ENCODE results near the gene WWOX. TPM values are rescaled to one million over a fixed set of nuclear protein-coding genes. Genes with fewer than 3 reads are reported as not detected.

The WWOX gene
- polyA plus RNA-seq, 1 donor from 2014 or later, result 25.6 TPM

DNA sequence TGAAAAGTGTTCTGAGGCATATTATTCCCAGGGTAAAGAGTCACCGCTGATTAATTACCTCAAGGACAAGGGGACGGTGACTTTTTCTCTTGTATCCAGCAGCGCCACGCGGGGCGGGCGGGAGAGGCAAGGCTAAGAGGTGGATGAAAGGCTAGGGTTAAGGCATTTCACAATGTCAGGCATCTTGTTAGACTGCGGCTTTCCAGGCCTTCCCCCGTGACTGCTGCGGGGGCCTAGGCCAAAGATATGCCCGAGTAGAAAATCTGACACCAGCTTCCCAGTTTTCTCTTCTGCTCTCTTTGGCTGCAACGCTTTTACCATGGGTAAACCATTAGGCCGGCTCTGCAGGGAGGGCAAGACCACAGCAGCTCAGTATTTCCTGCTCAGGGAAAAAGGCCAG is 802.9 kb downstream of the WWOX start:
- Histone ChIP-seq H3K36me3 (ENCODE audit: insufficient read depth, low read length) (no peaks in the 10 kb centered on the region), H3K4me2 (ENCODE audit: low read length) (no peak overlapping the region), H2AFZ (ENCODE audit: low read depth, low read length) (no peak overlapping the region), H3K27ac (ENCODE audit: low read length) (no peak overlapping the region), H3K79me2 (replicated peaks; ENCODE audit: insufficient read depth, low read length) (no peaks in the 10 kb centered on the region), H3K4me3 (ENCODE audit: low read length) (no peak overlapping the region), H3K9me2 (ENCODE audit: insufficient read depth, low read length) (no peaks in the 10 kb centered on the region), H3K27me3 (ENCODE audit: insufficient read depth, low read depth, low read length) (no peaks in the 10 kb centered on the region), H3F3A (ENCODE audit: insufficient read depth, low read length, poor library complexity, severe bottlenecking) (no peaks in the 10 kb centered on the region), H3K9ac (ENCODE audit: low read length) (no peak overlapping the region), H4K20me1 (ENCODE audit: insufficient read depth) (no peaks in the 10 kb centered on the region), H3K9me3 (ENCODE audit: low read length) (no peaks in the 10 kb centered on the region)
- TF ChIP-seq RAD21 (conservative IDR thresholded peaks at IDR 0.05) (no peak), TAF1 (IDR thresholded peaks at IDR 0.05; ENCODE audit: low read depth) (no peak), EZH2 (IDR thresholded peaks at IDR 0.05; ENCODE audit: borderline replicate concordance, insufficient read depth, low read length, poor library complexity, severe bottlenecking) (no peak), EP300 (conservative IDR thresholded peaks at IDR 0.05; ENCODE audit: poor library complexity, severe bottlenecking) (no peak), MXI1 (conservative IDR thresholded peaks at IDR 0.05; ENCODE audit: poor library complexity, severe bottlenecking) (no peak), POLR2AphosphoS5 (IDR thresholded peaks at IDR 0.05) (no peak), SMC3 (conservative IDR thresholded peaks at IDR 0.05; ENCODE audit: poor library complexity) (no peak)
- TF ChIP-seq, protein P1, sequence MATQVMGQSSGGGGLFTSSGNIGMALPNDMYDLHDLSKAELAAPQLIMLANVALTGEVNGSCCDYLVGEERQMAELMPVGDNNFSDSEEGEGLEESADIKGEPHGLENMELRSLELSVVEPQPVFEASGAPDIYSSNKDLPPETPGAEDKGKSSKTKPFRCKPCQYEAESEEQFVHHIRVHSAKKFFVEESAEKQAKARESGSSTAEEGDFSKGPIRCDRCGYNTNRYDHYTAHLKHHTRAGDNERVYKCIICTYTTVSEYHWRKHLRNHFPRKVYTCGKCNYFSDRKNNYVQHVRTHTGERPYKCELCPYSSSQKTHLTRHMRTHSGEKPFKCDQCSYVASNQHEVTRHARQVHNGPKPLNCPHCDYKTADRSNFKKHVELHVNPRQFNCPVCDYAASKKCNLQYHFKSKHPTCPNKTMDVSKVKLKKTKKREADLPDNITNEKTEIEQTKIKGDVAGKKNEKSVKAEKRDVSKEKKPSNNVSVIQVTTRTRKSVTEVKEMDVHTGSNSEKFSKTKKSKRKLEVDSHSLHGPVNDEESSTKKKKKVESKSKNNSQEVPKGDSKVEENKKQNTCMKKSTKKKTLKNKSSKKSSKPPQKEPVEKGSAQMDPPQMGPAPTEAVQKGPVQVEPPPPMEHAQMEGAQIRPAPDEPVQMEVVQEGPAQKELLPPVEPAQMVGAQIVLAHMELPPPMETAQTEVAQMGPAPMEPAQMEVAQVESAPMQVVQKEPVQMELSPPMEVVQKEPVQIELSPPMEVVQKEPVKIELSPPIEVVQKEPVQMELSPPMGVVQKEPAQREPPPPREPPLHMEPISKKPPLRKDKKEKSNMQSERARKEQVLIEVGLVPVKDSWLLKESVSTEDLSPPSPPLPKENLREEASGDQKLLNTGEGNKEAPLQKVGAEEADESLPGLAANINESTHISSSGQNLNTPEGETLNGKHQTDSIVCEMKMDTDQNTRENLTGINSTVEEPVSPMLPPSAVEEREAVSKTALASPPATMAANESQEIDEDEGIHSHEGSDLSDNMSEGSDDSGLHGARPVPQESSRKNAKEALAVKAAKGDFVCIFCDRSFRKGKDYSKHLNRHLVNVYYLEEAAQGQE (IDR thresholded peaks at IDR 0.05; ENCODE audit: borderline replicate concordance), result no peak
- TF ChIP-seq, protein P2, sequence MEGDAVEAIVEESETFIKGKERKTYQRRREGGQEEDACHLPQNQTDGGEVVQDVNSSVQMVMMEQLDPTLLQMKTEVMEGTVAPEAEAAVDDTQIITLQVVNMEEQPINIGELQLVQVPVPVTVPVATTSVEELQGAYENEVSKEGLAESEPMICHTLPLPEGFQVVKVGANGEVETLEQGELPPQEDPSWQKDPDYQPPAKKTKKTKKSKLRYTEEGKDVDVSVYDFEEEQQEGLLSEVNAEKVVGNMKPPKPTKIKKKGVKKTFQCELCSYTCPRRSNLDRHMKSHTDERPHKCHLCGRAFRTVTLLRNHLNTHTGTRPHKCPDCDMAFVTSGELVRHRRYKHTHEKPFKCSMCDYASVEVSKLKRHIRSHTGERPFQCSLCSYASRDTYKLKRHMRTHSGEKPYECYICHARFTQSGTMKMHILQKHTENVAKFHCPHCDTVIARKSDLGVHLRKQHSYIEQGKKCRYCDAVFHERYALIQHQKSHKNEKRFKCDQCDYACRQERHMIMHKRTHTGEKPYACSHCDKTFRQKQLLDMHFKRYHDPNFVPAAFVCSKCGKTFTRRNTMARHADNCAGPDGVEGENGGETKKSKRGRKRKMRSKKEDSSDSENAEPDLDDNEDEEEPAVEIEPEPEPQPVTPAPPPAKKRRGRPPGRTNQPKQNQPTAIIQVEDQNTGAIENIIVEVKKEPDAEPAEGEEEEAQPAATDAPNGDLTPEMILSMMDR (IDR thresholded peaks at IDR 0.05; ENCODE audit: poor library complexity, severe bottlenecking), result no peak

DNA sequence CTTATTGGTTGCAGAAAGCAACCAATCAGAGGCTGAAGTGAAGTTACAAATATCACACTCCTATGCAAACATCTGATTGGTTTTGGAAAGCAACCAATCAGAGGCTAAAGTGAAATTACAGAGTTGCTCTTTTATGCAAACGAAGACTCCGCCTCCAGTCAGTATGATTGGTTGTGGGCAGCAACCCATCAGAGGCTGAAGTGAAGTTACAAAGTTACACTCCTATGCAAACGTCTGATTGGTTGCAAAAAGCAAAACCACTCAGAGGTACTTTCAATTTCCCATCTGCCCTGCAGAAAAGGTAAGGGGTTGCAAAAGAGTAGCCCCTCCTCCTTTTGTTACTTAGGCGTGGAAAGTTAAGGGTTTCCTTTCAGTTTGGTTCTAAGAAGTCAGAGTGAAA is 803.8 kb downstream of the WWOX start:
- TF ChIP-seq POLR2AphosphoS5 (IDR thresholded peaks at IDR 0.05) (no peak), EP300 (conservative IDR thresholded peaks at IDR 0.05; ENCODE audit: poor library complexity, severe bottlenecking) (no peak), SMC3 (conservative IDR thresholded peaks at IDR 0.05; ENCODE audit: poor library complexity) (no peak), TAF1 (IDR thresholded peaks at IDR 0.05; ENCODE audit: low read depth) (no peak), RAD21 (conservative IDR thresholded peaks at IDR 0.05) (no peak), MXI1 (conservative IDR thresholded peaks at IDR 0.05; ENCODE audit: poor library complexity, severe bottlenecking) (no peak)
- TF ChIP-seq, protein P1 (IDR thresholded peaks at IDR 0.05; ENCODE audit: borderline replicate concordance), result no peak

More for the DNA sequence above, 803.8 kb downstream of the WWOX start:
- no peaks in the 10 kb centered on the region for H3K27me3 ChIP-seq (ENCODE audit: insufficient read depth, low read depth, low read length)
- H3K9me3 ChIP-seq (ENCODE audit: low read length), result no peaks in the 10 kb centered on the region
- no peak overlapping the region for H3K27ac ChIP-seq (ENCODE audit: low read length)
- H3F3A ChIP-seq (ENCODE audit: insufficient read depth, low read length, poor library complexity, severe bottlenecking), result no peaks in the 10 kb centered on the region
- H3K9me2 ChIP-seq (ENCODE audit: insufficient read depth, low read length), result no peaks in the 10 kb centered on the region
- H3K9ac ChIP-seq (ENCODE audit: low read length), result no peak overlapping the region
- no peaks in the 10 kb centered on the region for H3K36me3 ChIP-seq (ENCODE audit: insufficient read depth, low read length)
- H3K4me3 ChIP-seq (ENCODE audit: low read length), result no peak overlapping the region
- H4K20me1 ChIP-seq (ENCODE audit: insufficient read depth), result no peaks in the 10 kb centered on the region
- no peaks in the 10 kb centered on the region for H3K79me2 ChIP-seq (replicated peaks; ENCODE audit: insufficient read depth, low read length)
- no peak overlapping the region for H3K4me2 ChIP-seq (ENCODE audit: low read length)
- no peak overlapping the region for H2AFZ ChIP-seq (ENCODE audit: low read depth, low read length)

Measured in neural cell (in vitro differentiated cells).